IPS-11a (cell line): ENCODE data around the gene VSTM4.

Experiments
- H3K4me3 ChIP-seq: one replicate; pipeline ENCODE4 v1.5.1; 2013; ENCODE audit warnings: low read depth, low read length, control low read depth

Gene VSTM4

GRCh38 chr10:49074836-49075682, 40.3 kb downstream of the VSTM4 start:
- H3K4me3 ChIP-seq = no peak overlapping the region

- no peak overlapping the region for H3K4me3 ChIP-seq
Observed at GRCh38 chr10:49072166-49072885, 43.0 kb downstream of the VSTM4 start.

GRCh38 chr10:49071160-49071761, 44.1 kb downstream of the VSTM4 start:
- no peak overlapping the region for H3K4me3 ChIP-seq

- no peak overlapping the region for H3K4me3 ChIP-seq
Observed at GRCh38 chr10:49070701-49071100, 44.6 kb downstream of the VSTM4 start.

GRCh38 chr10:49068672-49069217, 46.6 kb downstream of the VSTM4 start:
- H3K4me3 ChIP-seq = no peak overlapping the region

GRCh38 chr10:49068209-49068608, 47.1 kb downstream of the VSTM4 start:
- H3K4me3 ChIP-seq = no peak overlapping the region

- H3K4me3 ChIP-seq = no peak overlapping the region
Observed at GRCh38 chr10:49066944-49067730, 48.2 kb downstream of the VSTM4 start.

GRCh38 chr10:49062229-49062628, 53.1 kb downstream of the VSTM4 start:
- no peak overlapping the region for H3K4me3 ChIP-seq

GRCh38 chr10:49061667-49062066, 53.7 kb downstream of the VSTM4 start:
- H3K4me3 ChIP-seq = no peak overlapping the region

- no peak overlapping the region for H3K4me3 ChIP-seq
Observed at GRCh38 chr10:49058463-49059255, 56.7 kb downstream of the VSTM4 start.

- no peak overlapping the region for H3K4me3 ChIP-seq
Observed at GRCh38 chr10:49057231-49057880, 58.0 kb downstream of the VSTM4 start.

- H3K4me3 ChIP-seq = no peak overlapping the region
Observed at GRCh38 chr10:49056356-49056755, 59.0 kb downstream of the VSTM4 start.

- H3K4me3 ChIP-seq = no peak overlapping the region
Observed at GRCh38 chr10:49055221-49055849, 60.0 kb downstream of the VSTM4 start.

- no peak overlapping the region for H3K4me3 ChIP-seq
Observed at GRCh38 chr10:49054753-49055152, 60.6 kb downstream of the VSTM4 start.

GRCh38 chr10:49053998-49054692, 61.2 kb downstream of the VSTM4 start:
- H3K4me3 ChIP-seq = no peak overlapping the region

- no peak overlapping the region for H3K4me3 ChIP-seq
Observed at GRCh38 chr10:49053053-49053997, 62.0 kb downstream of the VSTM4 start.

- no peak overlapping the region for H3K4me3 ChIP-seq
Observed at GRCh38 chr10:49052069-49052468, 63.3 kb downstream of the VSTM4 start.
